ENCODE measurements around the gene NRIP3.

DNA sequence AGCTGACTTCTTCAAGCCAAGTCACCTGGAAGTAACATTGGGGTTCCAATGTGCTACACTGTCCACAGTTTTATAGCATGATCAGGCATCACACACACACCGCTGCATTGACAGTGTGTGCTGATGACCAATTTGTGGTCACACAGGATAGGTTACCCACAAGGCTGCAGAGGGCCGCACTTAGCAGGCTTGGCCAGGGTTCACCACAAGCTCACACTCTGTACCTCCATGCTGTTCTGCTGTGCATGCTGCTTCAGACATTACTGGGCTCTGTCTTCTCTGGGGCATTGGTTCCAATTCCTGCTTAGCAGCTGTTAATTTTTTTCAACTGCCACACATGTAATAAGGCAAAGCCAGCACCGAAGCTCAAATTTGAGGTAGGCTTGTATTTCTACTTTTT, 11.0 kb upstream of the NRIP3 start:
- TF ChIP-seq SP1 (IDR thresholded peaks at IDR 0.05) (no peak), LEF1 (IDR thresholded peaks at IDR 0.05; ENCODE audit: borderline replicate concordance) (no peak), BHLHE40 (IDR thresholded peaks at IDR 0.05; ENCODE audit: borderline replicate concordance) (no peak), TARDBP (IDR thresholded peaks at IDR 0.05) (no peak), FOXK2 (IDR thresholded peaks at IDR 0.05) (no peak), NFRKB (IDR thresholded peaks at IDR 0.05) (no peak)

Data from HEK293T (cell line).